A673 (cell line): ENCODE results near the gene FMN2.

Source experiments
- CTCF ChIP-seq: fragments of 300-800, 200-600 bp; sonication (generic); conservative IDR thresholded peaks from 2 replicates; pipeline ENCODE4 v1.5.1; 2017; ENCODE audit warnings: low read depth, mild to moderate bottlenecking, antibody characterized with exemption, low read length, moderate library complexity, mixed read lengths
- EZH2 ChIP-seq: fragments of 200-600 bp; sonication (generic); IDR thresholded peaks from 2 replicates; pipeline ENCODE4 v1.6.1; 2017; ENCODE audit warnings: borderline replicate concordance, low read depth, mild to moderate bottlenecking, mixed read lengths, antibody characterized with exemption, low read length; ENCODE audit not compliant: poor library complexity, severe bottlenecking

- TF ChIP-seq EZH2 (no peak), CTCF (no peak)
Observed at GRCh38 chr1:240096974-240097373, 5.3 kb downstream of the FMN2 start.
